NCI-H2171 treated with DMSO at 0.1 percent for 48 hours (cell line): ENCODE data around the gene BTAF1.
"Not testable (repeated sequence)": the region's sequence is repeated elsewhere in the genome, so short reads cannot be mapped to it uniquely, and the experiment has no call there.

ENCODE experiments used
- DNase-seq: peaks from one replicate; lab custom pipeline; 2025; lab: John Stamatoyannopoulos, UW

BTAF1 gene

GRCh38 chr10:91978585-91978984, 55.0 kb downstream of the BTAF1 start:
- no peak for DNase-seq

DNA sequence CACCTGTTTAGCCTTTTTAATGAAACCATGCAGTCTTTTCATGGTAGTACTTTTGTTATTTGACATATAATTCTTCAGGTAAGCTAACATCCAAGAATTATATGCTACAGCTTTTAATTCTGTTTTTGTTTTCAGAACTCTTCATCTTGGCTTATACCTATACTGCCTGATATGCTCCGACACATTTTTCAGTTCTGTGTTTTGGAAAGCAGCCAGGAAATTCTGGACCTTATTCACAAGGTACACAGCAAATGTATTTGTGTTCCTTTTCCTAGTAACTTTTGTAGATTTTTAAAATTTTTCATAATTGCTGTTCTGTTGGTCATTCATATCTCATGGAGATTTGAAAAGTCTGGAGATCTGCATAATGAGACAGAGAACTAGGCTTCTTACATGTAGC, 56.7 kb downstream of the BTAF1 start:
- no peak for DNase-seq

DNA sequence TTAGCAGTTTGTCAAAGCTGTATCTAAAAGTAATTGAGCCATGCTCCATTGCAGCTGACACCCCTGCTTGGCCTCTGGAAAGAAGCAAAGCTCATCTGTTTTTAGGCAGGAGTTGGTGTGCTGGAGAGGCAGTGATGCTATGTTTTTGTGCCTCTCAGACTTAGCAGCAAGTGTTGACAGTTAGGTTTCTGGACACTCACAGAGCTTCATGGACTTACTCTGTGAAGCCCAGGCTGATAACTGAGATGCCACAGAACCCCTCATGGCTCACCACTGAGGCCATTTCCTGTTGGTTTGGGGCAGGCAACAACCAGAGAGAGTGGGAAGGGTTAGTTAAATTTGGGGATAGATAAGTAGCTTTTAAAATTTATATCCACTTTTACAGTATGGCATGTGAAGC, 59.8 kb downstream of the BTAF1 start:
- DNase-seq, result no peak

- DNase-seq, result no peak
These were observed 63.9 kb downstream of the BTAF1 start for GRCh38 chr10:91987397-91988037.

GRCh38 chr10:91992031-91992430, 68.5 kb downstream of the BTAF1 start:
- DNase-seq, result no peak

- DNase-seq, result no peak
These were observed 72.7 kb downstream of the BTAF1 start for GRCh38 chr10:91996266-91996665.

DNA sequence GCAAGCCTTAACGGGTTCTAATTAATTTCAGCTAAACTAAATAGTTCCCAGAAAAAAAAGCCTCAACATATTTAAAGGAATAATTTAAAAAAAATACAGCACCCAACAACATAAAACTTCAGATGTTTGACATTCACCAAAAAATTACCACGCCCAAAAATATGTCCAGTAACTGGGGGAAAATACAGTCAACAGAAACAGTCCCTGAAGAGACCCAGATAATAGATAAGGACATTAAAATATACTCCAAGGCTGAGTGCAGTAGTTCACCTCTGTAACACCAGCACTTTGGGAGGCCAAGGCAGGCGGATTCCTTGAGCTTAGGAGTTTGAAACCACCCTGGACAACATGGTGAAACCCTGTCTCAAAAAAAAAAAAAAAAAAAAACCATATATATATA, 78.0 kb downstream of the BTAF1 start:
- no peak for DNase-seq

GRCh38 chr10:92001995-92002394, 78.4 kb downstream of the BTAF1 start:
- DNase-seq, result no peak

DNA sequence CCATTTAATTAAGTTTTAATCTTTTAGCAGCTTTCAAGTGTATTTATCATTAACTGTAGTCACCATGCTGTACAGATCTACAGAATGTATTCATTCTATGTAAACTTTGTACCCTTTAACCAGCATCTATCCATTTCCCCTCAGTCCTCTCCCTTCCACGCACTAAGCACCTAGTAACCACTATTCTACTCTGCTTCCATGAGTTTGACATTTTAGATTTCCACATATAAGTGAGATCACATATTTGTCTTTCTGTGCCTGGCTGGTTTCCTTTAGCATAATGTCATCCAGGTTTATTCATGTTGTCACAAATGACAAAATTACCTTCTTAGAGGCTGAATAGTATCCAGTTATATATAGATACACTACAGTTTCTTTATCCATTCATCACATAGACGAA, 79.7 kb downstream of the BTAF1 start:
- no peak for DNase-seq

- no peak for DNase-seq
These were observed 82.4 kb downstream of the BTAF1 start for GRCh38 chr10:92005978-92006377.

GRCh38 chr10:92009445-92009844, 85.9 kb downstream of the BTAF1 start:
- DNase-seq, result no peak

GRCh38 chr10:92010047-92010735, 86.6 kb downstream of the BTAF1 start:
- DNase-seq, result no peak

GRCh38 chr10:92011560-92012214, 88.1 kb downstream of the BTAF1 start:
- DNase-seq, result no peak

DNA sequence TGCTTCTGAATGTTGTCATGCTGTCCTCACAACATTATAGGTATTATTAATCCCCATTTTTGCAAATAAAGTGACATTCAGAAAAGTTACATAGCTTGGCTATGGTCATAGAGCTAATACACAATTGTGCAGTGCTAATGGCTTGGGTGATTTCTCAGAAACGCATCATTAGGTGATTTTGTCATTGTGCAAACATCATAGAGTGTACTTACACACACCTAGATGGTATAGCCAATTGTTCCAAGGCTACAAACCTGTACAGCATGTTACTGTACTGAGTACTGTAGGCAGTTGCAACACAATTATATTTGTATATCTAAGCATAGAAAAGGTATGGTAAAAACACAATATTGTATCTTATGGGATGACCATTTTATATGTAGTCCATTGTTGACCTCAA, 91.0 kb downstream of the BTAF1 start:
- no peak for DNase-seq

DNA sequence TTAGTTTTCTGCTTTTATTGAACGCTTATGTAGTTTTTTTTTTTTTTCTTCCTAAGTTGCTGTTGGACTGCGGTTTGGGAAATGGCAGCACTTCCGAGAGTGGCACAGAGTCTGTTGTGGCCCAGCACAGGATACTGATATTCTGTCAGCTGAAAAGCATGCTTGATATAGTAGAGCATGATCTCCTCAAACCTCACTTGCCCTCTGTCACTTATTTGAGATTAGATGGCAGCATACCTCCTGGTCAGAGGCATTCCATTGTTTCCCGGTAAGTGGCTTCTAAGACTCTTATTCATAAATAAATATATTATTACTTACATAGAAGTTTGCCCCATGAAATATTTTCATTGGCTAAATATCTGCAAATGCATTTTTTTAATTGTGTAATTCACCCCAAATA, 101.1 kb downstream of the BTAF1 start:
- no peak for DNase-seq

DNA sequence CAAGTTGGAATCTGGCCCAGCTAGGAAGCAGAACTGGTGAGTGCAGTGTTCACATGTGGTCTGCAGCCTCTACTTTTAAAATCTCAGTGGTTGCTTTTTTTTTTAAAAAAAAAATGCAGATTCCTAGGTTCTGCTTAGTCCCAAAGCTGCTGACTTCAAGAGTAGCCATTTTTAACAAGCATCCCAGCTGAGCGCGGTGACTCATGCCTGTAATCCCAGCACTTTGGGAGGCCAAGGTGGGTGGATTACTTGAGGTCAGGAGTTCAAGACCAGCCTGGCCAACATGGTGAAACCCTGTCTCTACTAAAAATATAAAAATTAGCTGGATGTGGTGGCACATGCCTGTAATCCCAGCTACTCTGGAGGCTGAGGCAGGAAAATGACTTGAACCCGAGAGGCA, 101.8 kb downstream of the BTAF1 start:
- DNase-seq, result not testable (repeated sequence)

GRCh38 chr10:92027141-92027540, 103.6 kb downstream of the BTAF1 start:
- DNase-seq, result no peak

GRCh38 chr10:92031580-92031979, 108.0 kb downstream of the BTAF1 start:
- no peak for DNase-seq

DNA sequence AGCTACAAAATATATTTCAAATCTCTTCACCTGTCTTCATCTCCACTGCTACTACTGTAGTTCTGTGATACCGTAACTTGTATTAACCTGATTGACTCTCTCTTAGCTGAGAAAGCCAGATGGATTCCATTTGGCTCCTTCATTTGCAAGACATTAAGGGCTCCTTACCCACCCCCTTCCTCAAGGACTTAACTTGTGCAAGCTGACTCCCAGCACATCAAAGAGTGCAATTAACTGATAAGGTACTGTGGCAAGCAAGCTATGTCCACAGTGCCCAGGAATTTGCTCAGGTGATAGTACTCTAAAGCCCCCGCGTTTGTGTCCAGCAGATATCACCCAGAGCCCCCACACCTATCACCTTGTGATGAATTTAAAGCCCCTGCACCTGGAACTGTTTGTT, 109.5 kb downstream of the BTAF1 start:
- DNase-seq, result not testable (repeated sequence)

DNA sequence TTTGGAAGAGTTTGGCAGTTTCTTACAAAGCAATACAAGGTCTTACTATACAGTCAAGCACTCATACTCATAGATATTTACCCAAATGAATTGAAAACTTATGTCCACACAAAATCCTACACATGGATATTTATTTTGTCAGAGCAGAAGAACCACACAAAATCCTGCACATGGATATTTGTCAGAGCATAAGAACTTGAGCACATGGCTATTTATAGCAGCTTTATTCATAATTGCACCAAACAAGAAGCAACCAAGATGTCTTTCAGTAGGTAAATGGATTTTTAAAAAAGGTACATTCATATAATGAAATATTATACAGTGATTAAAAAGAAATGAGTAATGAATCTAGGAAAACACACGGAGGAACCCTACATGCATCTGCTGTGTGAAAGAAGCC, 115.4 kb downstream of the BTAF1 start:
- DNase-seq, result no peak

GRCh38 chr10:92042541-92042940, 119.0 kb downstream of the BTAF1 start:
- DNase-seq, result no peak

DNA sequence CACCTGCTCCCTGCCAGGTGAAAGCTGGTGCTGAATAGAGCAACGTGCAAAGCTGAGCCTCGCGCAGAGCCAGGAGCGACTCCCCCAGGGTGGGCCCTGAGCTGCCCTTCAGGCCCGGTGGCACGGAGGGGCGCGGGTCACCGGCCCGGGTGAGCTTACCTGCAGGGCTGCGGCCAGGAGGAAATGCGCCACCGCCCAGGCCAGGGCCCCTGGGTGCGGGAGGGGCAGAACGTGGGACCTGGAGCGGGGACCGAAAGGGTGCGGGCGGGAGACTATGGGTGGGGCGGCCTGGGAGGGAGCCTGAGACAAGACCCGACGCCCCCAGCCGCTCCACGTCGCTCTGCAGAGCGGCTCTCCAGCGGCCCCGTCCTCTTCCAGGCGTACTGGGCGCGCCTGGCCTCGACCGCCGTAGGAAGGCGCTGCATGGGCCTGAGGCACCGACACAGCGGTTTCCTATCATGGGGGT, 122.1 kb downstream of the BTAF1 start:
- no peak for DNase-seq

GRCh38 chr10:92047215-92047614, 123.6 kb downstream of the BTAF1 start:
- no peak for DNase-seq
